ENCODE measurements around the gene GRB14.

- TF ChIP-seq CTCF (IDR thresholded peaks at IDR 0.05; ENCODE audit: low read length) (no peak), EZH2 (optimal IDR thresholded peaks at IDR 0.05; ENCODE audit: low read depth, low read length) (no peak), EZH2phosphoT487 (IDR thresholded peaks at IDR 0.05; ENCODE audit: low read length) (no peak)
These were observed 4.2 kb upstream of the GRB14 start for GRCh38 chr2:164625378-164625971.

Data from MM.1S (cell line).